ENCODE results near the gene CALHM1.

CALHM1 gene

GRCh38 chr10:103454026-103454425 lies 4.7 kb downstream of the CALHM1 start:
- DNase-seq: no peak

DNA sequence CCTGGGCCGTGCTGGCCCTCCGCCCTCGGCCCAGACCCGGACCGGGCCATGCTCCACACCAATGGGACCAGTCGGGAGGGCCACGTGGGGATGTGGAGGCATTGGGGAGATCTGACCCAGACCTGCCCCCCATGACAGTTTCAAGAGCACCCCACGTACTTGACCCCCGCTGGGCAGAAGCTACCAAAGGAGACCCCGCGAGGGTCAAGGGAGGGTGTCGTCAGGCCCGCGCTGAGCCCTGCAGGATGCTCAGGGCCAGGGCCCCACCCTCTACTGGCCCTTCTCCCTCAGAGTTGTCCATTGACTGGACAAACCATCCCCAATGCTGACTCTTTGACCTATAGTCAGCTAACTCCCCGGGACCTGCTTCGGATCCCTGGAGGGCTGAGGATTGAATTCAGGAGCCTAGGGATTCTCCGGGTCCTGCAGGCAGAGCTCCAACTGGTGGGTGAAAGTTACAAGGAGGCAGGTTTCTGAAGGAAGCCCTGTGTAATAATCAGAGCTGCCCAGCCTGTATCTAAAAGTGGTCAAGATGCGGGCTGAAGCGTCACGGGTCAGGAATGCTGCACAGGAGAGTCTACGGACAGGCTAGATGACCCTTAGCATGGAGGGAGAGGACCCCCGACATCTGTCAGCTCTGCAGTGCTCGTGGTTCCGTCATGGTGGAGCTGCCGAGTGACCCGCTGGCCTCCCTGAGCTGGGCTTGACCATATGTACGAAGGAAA lies 6.0 kb downstream of the CALHM1 start:
- no peak for DNase-seq

DNA sequence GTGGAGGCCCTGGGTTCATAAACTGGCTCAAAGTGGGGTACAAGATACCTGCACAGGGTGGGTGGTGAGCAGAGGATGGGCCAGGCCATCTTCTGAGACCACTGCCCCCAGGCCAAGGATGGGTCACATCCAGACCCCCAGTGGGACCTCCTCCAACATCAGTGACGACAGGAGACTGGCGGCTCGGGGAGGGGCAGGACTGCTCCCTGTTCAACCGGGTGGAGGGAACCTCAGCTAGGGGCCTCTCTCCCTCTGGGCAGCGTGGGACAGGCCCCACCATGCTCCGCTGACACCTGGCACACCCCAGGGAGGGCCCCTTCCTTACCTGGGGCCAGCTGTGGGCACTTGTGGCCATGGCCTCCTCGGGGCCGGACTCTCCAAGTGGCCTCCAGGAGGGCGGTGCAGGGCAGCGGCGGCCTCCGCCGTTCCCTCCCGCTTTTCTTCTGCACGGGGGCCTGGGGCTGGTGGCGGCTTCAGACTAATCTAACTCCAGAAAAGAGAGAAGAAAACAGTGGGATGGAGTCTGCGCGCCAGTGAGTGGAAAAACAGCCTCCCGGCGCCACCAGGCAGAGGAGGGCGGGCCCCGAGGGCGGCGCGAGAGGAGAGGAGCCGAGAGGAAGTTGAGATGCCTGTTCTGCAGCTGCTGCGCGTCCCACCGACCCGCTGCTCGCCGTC lies 6.7 kb downstream of the CALHM1 start, which contains the start of gene CALHM2:
Gene CALHM2 (minus strand): TSS at position 540 of the 675 bp plus-strand sequence. CDS start 2,429 bp downstream, outside the sequence.
- peak; percentile 69 for DNase-seq

DNA sequence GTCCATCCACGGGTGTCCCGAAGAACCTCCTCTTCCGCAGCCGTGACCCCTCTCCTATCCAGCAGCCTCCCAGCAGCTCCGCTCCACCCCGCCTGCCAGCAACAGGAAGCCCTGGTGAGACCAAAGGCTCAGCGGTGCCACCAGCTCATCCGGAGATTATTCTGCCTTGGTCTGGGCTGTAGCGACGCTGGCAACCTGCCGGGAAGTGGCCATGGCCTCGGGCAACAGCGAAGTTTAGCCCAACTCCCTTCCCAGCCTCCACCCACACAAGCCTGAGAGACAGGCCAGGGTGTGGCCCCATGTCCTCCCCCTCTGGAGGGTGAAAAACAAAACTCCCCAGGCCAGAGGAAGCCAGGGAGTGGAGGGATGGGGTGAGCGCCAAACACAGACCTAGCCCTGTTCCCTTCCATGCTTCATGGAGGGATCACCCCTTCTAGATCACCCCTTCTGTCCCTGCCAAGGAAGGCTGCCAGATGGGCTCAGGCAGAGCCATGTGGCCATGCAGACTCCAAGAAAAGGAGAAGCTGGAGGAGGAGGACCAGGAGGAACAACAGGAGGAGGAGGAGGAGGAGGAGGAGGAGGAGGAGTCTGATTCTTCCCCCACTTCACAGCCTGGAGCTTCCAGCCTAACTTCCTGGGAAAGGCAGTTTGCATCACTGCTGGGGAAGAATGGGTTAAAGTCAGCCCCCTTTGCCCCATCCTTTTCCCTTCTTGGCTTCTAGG lies 7.4 kb downstream of the CALHM1 start:
- peak; percentile 56 for DNase-seq

DNA sequence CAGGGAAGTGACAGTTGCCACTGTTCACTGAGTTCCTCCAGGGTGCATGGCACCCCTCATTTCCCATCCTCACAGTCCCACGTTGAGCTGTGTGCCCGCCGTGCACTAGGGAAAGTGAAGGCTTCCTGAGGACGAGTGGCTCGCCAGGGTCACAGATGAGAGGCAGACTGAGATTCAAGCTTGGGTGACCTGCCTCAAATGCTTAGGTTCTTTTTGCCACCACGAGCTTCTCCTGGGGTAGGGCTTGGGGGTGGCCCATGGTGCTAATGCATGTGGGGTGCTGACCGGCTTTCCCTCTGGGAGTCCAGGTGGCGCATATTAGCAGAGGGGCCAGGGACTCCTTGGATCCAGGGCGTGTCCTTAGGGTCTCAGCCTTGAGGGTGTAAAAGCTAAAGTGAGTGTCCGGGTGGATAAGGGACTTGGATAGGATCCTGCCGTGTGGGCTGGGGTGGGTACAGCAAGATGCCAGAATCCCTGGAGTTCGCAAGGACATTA lies 8.5 kb downstream of the CALHM1 start:
- DNase-seq: no peak

DNA sequence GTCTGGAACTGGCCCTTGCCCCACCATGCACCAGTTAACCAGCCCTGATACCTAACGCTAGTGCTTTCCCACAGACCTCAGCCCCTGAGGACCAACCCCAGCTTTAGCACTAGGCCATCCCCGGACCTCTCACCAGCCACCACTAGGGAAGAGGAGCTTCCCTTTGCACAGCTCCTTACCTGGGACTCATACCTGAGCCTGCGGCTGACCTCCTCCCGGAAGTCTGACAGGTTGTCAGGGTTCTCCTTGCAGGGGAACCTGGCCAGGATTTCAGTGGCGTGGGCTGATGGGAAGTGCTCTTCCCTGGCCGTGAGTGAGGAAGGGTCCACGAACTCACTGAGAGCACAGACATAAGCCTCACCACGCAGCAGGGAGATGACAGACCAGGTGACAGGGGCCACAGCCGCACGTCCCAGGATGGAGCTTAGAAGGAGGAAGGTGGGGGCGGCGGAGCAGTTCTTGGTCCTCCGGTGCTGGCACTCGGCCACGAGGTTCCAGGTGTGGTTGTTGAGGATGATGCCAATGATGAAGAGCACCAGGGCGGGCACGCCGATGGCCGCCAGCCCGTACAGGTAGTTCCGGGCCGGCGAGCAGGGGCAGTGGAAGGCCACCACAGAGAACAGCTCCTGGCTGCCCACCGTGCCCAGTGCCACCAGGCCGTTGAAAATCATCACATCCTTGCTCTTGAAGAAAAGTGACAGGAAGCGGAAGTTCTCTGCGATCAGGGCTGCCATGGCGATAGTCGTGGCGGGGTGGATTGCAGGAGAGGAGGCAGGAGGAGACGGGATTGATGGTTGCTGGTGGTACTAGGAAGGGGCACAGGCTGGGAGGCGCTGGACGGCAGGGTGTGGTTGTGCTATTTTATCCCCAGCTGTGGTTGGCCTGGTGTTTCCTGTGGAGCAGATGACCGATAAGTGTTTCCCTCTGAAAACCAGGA lies 9.2 kb downstream of the CALHM1 start:
- DNase-seq: no peak

- no peak for DNase-seq
Measured at GRCh38 chr10:103448746-103449145, 10.0 kb downstream of the CALHM1 start.

DNA sequence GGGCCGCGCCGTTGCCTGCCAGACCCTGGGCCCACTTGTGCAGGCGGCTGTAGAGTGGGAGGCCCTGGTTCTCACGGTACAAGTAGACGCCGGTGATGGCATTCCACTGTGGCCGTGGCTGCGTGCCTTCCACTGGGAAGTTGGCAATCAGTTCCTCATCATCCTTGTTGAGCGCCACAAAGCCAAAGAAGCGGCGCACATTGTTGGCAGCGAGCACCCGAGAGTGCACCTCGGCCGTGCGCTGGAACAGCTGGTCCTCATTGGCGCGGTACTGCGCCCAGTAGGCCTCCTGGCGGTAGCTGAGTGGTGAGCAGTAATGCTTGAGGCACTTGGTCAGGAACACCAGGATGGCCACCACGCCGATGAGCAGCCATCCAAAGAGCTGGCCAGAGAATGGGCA lies 11.5 kb downstream of the CALHM1 start:
- no peak for DNase-seq

DNA sequence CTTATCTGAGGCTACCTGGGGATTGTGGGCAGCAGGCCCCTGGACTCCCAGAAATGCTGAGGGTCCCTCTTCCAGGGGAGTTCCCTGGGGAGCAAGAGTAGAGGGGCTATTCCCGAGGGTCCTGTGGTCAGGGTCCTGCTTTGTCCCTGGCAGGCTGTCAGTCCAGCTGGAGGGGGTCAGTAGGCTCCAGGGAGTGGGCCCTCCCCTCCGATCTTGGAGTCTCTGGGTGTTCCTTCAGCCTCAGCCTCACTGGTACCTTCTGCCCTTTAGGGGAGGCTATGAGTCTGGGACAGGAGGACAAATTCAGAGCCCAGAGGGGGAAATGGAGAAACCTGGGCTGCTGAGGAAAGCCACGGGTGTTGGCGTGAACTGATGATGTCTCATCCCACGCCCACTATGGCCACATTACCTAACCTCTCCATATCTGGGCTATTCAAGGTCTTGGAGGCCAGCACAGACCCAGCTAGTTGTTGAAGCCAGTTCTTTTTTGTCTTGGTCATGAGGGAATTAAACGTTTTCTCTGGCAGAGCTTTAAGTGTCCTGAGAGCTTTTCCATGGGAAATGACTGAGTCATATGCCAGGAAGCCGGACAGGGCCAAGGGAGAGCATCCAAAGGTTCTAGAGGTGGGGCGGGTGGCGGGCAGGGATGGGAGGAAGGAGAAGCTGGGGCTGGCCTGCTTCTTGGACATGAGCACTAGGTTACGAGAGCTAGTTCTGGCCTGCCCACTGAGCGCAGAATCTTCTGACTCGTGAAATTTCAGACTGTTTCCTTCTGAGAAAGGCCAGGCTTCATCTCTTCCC lies 12.7 kb downstream of the CALHM1 start:
- DNase-seq: no peak

DNA sequence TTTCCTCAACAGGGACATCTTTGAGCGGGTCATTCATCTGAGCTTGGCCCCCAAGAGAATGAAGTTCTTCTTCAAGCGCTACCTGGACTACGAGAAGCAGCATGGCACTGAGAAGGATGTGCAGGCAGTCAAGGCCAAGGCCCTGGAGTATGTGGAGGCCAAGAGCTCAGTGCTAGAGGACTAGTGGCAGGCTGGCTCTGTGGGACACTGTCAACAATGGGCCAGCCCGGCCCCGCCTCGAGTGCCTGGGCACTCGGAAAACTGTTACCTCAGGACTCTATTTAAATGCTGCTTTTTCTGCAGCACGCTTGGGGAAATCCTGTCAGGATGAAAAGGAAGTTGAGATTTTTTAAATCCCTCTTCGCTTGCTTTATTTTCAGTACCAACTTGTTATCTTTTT lies 13.3 kb downstream of the CALHM1 start:
- no peak for DNase-seq

- no peak for DNase-seq
Measured at GRCh38 chr10:103444478-103444877, 14.2 kb downstream of the CALHM1 start.

GRCh38 chr10:103443475-103444185 lies 15.1 kb downstream of the CALHM1 start:
- no peak for DNase-seq

GRCh38 chr10:103442031-103442461 lies 16.7 kb downstream of the CALHM1 start:
- DNase-seq: no peak

- DNase-seq: no peak
Measured at GRCh38 chr10:103441611-103442010, 17.1 kb downstream of the CALHM1 start.

DNA sequence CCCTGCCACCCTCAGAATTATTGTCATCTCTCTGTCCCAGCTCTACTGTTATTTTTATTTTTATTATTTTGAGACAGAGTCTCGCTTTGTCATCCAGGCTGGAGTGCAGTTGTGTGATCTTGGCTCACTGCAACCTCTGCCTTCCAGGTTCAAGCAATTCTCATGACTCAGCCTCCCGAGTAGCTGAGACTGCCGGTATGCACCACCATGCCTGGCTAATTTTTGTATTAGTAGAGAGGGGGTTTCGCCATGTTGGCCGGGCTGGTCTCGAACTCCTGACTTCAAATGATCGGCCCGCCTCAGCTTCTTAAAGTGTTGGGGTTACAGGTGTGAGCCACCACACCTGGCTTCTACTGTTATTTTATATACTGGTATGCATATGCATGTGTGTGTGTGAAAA lies 17.5 kb downstream of the CALHM1 start:
- DNase-seq: no peak

DNA sequence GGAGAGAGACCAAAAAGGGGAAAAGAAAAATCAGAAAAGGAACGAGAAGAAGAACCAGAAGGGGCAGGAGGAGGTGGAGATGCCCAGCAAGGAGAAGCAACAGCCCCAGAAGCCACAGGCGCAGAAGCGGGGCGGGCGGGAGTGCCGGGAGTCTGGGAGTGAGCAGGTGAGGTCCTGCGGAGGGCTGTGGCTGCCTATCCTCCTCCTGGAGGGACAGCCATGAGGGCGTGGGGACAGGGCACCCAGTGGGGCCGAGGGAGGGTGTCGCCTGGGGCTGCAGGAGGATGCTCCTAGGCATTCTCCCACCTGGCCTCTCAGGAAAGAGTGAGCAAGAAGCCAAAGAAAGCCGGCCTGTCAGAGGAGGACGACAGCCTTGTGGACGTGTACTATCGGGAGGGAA lies 18.3 kb downstream of the CALHM1 start:
- no peak for DNase-seq

DNA sequence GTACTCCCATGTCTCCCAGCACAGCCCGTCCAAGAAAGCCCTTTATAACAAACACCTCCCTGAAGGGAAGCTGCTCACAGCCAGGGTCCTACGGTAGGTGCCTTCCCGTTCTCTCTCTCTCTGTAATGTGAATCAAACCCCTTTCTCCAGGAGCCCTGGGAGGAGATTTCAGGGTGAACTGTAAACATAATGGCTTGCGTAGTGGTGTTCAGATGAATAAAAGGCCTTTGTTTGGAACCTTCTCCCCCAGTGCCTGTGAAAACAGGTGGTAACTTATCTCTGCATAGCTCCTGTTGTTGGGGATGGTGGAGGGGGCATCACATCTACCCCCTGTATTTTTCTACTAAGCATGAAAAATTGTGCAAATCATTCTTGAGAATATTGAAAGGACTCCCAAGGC lies 18.9 kb downstream of the CALHM1 start:
- no peak for DNase-seq

- no peak for DNase-seq
Measured at GRCh38 chr10:103433858-103434257, 24.8 kb downstream of the CALHM1 start.

DNA sequence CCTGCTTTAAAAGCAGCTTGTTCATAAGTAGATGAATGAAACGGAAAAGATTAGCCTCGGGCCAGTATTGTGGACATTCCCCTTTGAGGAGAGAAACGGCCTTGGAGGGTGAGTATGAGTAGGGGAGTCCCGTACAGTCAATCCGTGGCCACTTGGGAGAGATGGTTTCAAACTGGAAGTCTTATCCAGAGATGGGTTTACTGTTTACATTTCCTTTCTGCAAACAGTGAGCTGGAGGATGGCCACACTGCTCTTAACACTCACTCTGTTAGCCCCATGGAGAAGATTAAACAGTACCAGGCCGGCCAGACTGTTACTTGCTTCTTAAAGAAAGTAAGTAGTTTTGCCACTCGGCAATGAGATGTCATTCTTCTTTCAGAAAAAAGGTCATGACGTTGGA lies 26.8 kb downstream of the CALHM1 start:
- DNase-seq: no peak

DNA sequence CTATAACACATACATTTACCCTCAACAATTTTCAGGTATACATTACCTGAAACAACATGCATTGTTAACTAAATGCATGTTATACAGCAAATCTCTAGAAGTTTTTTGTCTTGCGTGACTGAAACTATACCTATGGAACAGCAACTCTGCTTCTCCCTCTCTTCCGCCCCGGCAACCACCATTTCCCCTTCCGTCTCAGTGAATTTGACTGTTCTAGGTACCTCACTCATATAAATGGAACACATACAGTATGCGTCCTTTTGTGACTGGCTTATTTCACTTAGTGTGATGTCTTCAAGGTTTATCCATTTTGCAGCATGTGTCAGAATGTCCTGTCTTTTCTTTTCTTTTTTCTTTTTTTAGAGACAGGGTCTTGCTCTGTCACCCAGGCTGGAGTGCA lies 29.1 kb downstream of the CALHM1 start:
- DNase-seq: no peak
